ENCODE measurements around the gene ITGB2.

ITGB2 gene

DNA sequence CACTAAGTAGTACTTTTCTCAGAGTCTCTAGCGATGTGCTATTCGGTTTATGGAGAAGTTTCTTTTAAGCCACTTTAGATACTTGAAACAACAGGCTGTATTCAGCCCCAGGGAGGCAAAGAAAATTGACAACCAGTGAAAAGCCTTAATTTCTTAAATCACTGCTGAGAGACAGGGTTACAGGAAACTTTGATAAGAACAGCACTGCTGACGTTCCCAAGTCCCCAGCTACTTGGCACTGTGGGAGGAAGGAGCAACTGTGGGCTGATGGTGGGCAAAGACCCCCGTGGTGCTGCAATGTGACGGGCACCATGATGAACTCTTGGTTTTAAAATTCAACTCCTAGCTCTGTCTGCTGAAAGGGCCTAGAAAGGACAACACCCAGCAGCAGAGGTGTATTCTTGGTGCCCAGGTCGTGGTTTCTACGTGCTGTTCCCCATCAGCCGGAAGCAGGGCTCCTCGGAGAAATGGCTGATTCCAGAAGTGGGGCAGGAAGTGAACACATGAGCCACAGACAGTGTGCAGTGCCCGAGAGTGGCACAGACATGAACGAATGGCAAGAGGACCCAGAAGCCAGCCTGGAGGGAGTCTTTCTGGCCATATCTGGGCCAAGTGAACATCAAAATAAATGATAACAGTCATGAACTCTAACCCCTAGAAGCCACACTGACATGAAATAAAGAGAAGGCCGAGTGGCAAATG is 52.5 kb downstream of the ITGB2 start:
- DNase-seq (ENCODE audit: low spot score): no peak

DNA sequence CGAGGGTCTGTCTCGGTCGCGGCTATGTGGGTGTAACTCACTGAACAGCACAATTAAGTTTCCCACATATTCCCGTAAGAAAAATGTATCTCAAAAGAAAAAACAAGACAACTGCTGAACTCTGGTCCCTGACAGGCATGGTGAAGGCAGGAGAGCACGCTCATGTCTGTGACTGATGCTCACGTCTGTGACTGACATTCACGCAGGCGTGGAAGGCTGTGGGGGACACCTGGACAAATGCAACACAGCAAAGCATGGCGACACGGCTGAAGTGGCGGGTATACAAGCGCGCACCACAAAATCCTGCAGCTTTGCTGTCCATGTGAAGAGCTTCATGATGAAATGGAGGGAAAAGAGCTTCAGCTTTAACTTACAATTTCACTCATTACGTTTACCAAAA is 53.2 kb downstream of the ITGB2 start:
- no peak for DNase-seq (ENCODE audit: low spot score)

DNA sequence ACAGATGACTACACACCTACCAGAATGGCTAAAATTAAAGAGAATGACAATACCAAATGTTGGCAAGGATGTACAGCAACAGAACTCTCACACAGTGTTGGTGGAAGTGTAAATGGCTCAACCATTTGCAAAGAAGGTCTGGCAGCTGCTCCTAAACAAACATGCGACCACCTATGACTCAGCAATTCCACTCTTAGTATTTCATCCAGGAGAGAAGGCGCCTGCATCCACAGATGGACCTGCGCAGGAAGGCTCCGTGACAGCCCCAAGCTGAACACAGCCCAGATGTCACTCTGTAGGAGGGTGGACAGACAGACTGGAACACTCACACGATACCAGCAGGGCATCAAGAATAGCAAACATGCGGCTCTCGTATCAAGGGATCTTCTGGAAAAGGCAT is 53.9 kb downstream of the ITGB2 start:
- DNase-seq (ENCODE audit: low spot score): no peak

DNA sequence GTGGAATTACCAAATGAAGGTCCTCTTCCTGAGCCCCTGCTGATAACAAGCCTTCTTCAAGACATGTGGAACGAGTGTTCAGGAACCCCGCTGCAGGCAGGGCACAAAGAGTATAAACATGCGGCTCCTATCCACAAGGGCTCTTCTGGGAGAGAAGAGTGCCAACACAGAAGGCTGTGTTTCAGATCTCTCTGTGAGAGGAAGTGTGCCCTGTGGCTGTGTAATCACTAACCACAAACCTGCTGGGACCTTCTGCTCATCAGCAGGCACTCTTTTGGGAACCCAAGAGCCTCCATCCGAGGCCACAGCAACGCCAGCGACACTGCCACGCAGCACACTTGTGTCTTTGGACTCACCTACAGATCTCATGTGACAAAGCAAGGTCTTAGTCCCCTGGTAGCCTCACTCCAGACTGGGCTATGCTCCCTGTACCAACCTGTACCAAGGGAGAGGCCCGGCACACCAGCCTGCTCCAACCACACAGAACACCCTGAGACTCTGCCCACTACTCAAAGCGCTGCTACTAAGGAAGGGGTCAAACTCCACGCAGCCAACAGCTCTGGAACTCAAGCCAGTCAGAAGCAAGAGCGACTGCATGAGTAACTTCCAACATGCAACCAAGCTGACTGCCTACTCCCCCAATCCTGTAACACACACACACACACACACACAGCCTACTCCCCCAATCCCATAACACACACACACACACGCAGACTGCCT is 55.0 kb downstream of the ITGB2 start:
- no peak for DNase-seq (ENCODE audit: low spot score)

DNA sequence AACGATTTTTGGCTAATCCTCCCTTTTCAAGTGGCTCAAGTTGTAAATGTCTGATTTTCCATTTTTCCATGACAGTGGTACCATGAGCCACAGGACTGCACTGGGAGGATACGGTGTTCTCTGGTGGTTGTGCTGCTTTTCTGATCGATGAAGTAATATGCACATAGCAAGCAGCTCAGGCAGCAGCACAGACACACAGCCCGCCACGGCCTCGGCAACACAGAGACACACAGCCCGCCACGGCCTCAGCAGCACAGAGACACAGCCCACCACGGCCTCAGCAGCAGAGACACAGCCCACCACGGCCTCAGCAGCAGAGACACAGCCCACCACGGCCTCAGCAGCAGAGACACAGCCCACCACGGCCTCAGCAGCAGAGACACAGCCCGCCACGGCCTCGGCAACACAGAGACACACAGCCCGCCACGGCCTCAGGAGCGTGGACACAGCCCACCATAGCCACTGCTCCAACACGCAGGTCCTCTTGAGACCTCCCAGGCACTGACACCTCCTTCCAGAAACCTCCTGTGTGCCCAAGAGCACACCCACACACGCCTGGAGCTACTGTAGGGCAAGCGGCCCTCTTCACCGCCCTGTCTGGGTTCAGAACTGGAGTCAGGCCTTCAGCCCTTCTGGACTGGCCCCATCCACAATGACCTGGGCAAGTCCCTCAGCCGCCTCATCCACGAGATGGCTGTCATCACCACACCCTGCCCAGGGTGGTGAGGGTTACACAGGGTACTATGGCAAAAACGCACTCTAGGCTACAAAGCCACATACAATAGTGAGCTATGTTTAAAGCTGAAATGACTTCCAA is 57.6 kb downstream of the ITGB2 start:
- DNase-seq (ENCODE audit: low spot score): no peak

DNA sequence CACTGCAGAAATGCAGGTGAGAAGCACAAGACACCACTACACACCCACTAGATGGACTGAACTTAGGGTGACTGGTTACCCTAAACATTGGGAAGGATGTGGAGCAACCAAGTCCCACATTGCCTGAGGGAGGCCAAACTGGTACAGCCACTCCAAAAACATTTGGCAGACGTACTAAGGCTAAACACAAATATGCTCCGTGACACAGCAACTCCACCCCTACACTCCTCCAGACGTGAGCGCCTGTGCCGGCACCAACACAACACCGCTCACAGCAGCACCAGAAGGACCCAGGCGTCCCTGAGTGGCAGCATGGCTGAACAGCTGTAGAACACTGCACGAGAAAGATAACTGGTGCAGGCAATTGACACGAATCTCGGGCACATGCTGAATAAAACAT is 61.9 kb downstream of the ITGB2 start:
- DNase-seq (ENCODE audit: low spot score): no peak

DNA sequence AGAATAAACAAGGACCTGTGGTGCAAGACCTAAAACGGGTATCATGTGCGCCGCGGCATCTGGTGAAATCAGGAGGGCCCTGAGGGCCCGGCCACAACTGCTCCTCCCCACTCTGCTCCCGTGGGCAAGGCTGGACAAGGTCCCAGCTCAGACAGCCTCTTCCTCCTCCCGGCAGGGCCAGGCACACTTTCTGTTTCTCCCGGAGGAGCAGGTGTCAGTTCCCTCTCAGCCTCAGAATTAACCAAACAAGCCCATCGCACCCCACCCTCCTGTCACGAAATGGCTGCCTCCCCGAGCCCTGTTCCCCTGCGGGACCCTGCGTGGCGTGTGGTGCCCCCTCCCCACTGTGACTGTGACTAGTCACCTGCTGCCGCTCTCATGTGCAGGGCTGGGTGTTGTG is 62.4 kb downstream of the ITGB2 start:
- DNase-seq (ENCODE audit: low spot score): no peak

DNA sequence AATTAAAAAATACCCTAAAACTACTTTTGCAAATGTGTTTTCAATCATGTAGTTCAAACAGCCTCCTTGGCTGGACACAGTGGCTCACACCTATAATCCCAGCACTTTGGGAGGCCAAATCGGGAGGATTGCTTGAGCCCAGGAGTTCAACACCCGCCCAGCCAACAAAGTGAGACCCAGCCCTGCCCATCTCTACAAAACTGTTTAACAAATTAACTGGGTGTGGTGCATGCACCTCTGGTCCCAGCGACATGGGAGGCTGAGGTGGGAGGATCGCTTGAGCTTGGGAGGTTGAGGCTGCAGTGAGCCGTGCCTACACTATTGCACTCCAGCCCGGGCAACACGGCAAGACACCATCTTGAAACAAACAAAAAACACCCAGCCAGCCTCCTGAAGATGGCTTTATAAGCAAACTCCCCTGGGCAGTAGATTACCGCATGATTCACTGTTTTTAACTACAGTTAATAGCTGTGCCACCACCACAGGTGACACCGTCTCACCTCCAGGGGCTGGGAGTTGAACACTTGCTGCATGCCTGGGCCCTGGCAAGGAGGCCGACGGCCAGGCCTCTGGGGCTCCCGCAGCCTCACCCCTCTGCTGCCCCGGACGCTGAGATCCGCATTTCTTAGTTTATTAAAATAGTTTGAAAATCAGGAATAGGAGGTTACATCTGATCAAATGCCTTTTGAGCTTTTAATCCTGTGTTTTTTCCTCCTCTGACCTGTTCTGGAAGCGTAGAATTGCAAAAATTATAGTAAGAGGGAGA is 63.4 kb downstream of the ITGB2 start:
- DNase-seq (ENCODE audit: low spot score): no peak

DNA sequence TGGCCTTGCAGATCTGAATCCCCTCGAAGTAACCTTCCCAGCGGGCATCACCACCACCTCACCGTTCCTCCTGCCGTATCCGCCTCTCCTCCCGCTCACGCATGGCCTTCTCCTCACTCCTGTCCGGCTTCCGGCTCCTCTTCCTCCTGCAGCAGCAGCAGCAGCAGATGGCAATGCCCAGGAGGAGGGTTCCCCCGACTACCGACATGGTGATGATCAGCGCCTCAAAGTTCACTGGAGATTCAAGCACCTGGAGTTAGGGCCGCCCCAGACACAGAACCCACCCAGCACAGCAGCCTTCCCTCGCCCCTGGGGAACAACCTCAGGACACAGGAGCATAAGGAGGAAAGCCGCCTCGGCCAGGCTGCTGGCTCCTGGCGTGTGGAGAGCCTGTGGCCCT is 64.6 kb downstream of the ITGB2 start:
- no peak for DNase-seq (ENCODE audit: low spot score)

DNA sequence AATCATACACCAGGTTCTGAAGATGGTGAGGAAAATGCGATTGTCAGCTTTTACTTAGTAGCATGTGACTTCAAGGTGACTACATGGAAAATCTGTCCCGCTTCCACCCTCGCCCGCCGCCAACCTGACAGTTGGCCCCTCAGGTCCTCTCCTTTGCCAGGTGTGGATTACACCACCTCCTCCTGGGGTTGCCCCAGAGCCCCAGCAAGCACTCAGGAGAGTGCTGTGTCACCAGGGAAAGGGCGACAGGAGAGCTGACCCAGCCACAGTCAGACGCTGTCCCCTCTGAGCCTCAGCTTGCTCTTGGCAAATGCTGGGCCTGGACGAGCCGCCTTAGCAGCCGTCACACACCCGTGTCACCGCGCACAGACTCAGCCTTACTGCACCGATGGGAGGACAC is 65.1 kb downstream of the ITGB2 start:
- DNase-seq (ENCODE audit: low spot score): no peak

DNA sequence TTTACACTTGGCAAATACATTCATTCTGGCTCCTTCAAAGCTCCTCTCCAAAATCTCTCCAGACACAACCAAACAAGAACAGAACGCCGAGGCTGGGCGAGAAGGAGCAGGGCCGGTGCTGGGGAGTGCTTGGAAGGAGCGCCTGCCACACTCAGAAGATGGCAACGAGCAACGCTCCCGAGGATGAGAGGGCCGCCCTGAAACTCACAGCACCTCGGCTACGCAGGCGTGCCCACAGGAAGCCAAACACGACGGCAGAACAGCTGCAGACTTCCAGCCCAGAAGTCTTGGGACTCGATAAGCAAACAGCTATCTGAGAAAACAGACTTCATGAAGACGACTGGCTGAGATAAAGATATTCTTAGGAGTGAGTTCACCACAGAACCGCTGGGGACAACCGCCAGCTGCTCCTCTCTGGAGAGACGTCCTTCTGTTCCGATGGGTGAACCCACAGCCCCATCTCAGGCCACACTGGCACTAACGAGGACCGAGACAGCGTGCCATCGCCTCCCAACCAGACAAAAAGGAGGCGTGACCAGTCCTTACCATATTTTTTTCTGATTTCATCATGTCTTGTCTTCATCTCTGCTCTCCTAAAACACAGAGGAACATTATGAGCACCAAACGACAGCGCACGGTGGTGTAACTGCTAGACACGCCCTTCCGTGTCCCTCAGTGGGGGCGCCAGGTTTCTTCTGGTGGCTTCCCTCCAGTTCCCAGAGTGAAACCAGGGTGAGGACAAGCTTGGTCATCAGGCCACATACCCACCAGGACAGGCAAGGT is 65.8 kb downstream of the ITGB2 start:
- DNase-seq (ENCODE audit: low spot score): no peak

DNA sequence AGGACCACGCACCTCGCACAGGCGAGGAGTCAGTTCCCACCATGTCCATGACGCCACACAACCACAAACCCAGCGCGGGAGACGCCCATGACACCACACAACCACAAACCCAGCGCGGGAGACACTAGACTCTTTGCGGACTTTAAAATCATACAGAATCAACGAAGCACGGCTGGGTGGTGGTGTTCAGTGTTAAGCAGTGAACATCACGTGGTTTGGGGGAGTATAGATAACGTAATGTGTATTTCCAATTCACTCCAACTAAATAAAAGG is 66.4 kb downstream of the ITGB2 start:
- DNase-seq (ENCODE audit: low spot score): no peak

DNA sequence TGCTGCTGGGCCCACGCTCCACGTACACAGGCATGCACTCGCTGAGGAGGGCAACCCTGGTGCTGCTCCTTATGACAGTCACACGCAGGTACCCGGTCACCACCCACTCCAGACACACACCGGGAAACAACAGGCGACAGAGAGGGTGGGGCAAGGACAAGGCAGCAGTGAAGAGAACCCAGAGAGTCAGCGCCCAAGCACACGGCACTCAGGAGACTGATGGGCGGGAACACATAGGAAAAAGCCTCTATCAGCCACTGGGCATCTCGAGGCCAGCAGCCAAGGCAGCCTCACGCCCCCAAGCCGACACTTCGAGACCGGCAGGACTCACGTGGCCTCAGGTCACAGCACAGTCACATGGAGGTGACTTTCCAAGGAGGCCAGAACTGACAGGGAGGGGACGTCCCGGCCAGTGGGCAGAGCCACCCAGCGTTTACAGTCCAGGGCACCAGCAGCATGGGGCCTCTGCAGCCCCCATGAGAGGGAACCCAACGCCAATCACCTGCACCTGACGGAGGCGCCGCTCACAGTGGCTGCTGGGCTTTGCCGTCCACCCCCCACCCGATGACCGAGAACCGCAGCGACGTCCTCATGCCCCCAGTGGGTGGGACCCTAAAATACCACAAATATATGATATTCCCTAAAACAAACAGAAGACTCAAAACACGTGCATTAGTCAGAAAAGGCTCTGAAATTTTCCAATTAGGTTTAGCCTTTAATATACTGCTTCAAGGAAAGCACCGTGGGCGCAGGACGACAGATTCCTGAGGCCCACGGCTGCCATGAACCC is 66.9 kb downstream of the ITGB2 start:
- DNase-seq (ENCODE audit: low spot score): no peak

DNA sequence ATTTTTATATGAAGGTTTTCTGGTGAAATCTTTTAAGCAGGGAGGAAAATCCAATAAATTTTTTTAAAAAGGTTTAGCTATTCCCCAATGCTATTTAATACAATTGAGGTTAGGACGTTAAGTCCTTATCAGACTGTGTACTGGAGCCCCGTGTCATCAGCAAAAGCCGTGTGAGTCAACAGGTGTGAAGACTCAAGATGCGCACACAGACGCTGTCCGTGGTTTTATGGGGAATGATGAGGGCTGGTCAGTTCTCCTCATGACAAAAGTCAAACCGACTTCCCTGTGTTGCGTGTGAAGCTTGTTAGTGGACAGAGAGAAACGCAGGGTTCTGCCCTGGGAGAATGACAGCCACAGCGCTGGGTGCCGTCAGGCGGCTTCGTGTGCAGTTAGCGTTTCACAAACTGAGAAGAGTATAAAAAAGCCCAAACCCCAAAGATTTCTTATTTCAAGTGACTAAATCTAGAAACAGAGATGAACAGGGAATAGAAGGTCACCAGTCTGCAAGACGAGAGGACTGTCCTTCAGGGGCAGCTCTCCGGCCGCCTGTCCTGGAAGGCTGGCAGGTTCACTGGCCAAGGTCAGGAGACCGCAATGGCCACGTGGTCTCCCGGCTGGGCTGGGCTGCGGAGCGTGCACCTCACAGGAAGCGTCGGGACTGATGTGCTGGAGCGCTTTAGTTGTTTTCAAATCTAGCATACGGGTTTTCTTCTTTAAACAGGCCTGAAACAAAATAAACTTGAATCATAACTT is 69.6 kb downstream of the ITGB2 start:
- no peak for DNase-seq (ENCODE audit: low spot score)

DNA sequence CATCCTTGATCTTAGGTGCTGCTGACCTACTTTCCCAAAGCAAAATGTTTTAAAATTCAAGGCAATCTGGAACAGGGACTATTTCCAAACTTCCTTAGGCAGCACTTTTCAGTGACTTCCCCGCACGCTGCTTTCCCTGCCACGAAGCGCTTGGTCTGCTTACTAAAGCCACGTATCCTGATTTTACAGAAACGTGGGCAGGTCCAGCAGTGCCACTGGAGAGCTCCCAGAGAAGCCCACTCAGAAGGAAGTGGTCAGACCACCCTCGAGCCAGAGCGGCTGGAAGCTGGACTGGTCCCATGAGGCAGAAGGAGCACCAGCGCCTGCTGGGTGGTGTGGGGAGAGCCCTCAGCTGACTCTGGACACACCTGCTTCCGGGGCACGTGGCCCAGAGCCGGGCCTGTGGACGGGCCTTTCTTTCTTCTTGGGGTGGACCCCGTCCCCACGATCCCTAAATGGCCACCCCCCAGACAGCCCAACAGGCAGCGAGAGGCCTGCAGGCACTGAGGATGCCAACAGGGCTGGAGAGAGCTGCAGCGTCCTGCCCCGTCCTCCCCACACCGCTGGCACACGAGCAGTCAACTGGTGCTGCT is 70.4 kb downstream of the ITGB2 start:
- DNase-seq (ENCODE audit: low spot score): no peak

DNA sequence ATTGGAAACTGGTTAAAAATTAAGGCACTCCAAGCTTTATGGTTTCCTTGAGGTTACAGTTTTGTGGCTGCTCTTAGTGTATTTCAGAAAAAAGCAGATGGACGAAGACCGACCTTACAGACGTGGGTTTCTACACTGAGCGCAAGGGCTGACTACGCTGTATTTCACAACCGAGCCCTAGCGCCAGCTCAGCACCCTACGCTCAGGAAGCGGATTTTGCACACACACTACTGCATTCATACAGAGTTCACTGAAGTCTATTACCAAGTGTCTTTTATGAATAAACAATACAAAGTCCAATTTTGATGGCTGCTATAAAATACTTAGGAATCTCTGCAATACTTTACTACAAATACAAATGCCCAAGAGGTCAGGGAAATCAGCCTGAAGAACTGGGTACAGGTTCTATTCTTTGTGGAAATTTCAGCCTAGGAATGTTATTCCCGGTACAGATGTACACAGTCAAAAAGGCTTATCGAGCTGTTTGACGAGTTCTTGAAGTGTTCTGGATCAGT is 71.0 kb downstream of the ITGB2 start:
- DNase-seq (ENCODE audit: low spot score): no peak

DNA sequence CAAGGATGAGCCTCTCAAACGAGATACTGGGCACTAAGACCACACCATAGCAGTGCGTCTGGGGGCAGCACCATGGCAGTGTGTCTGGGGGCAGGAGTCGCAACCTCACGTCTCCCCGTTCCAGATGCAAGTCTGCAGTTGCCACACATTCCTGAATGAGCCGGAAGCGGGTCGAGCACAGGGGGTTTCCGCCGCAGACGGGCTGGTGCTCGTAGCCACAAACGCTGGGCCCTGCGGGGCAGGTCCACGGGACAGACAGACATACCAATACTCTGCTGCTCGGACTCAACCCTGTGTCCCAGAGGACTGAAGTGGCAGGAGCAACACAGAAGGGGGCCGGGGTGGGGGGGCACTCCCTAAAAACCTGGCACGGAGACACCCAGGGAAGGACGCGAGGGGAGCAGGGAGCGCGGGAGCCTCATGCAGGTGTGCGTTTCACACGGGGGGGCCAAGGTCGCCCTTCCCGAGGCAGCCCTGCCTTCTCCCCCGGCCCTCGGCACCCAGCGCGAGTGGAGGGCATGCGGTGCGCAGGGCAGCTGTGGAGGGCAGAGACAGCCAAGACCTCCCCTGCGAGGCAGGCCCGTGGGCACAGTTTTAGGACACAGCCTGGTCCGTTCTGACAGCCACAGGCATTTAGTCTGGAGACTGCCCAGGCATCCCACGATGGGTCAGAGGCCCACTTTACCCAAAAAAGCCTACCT is 71.7 kb downstream of the ITGB2 start:
- no peak for DNase-seq (ENCODE audit: low spot score)

DNA sequence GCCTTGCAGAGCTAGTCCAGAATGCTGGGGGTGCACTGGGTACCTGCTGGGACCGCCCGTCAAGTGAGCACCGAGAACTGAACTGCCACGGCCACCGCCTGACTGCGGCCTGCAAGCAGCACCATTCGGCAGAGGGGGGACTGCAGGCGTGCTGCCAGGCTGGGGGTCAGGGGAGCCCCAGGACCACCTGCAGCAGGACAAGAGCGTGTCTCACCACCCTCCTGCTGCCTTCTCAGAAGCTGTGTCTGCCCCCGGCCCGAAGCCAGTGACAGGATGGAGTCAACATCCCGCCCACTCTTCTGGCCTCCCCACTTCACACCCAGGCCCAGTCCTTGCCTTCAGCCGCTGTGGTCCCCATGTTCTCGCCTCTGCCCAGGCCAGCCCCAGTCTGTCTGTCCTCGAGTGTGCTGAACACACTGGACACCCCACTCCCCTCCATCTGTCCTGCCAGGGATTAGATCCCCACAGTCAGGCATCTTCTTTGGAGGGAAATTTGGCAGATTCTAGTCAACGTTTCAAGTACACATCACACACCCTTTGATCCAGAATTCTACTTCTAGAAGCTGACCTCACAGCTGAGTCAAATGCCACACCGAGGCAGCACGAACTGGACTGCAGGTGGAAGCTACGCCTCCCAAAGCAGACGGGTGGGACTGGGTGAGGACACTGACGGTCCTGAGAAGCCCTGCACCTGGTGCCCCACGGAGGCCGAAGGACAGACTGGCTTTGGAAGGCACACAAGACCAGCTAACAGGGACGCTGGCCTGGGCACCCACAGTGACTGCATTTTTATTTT is 73.2 kb downstream of the ITGB2 start:
- no peak for DNase-seq (ENCODE audit: low spot score)
